Activated CD4-positive, alpha-beta memory T cell treated with anti-CD3 and anti-CD28 coated beads for 36 hours (primary cell): ENCODE data around the gene ZNF41. TPM values are rescaled to one million over a fixed set of nuclear protein-coding genes. Genes with fewer than 3 reads are reported as not detected.
"Not testable (repeated sequence)": the region's sequence is repeated elsewhere in the genome, so short reads cannot be mapped to it uniquely, and the experiment has no call there.

ENCODE experiments used
- CTCF ChIA-PET: fragments of 350-600 bp; sonication (Branson Sonifier 250); formaldehyde crosslinking; loops from one replicate; lab custom pipeline; 2021; ENCODE audit warnings: antibody characterized with exemption, inconsistent platforms; lab: Charles Lee
- POLR2A ChIA-PET: fragments of 350-600 bp; sonication (Branson Sonifier 250); formaldehyde crosslinking; loops from one replicate; lab custom pipeline; 2021; ENCODE audit warnings: antibody characterized with exemption; lab: Charles Lee
- DNase-seq: peaks from one replicate; pipeline ENCODE4 v3.0.0-alpha.2; 2020
- H3K27ac Mint-ChIP-seq: one replicate; pipeline ENCODE4 v1.8.0; 2021; ENCODE audit warnings: mixed read lengths
- H3K27me3 Mint-ChIP-seq: one replicate; pipeline ENCODE4 v1.8.0; 2021; ENCODE audit warnings: mixed read lengths
- H3K36me3 Mint-ChIP-seq: one replicate; pipeline ENCODE4 v1.8.0; 2021; ENCODE audit warnings: mixed read lengths
- H3K4me1 Mint-ChIP-seq: one replicate; pipeline ENCODE4 v1.8.0; 2021; ENCODE audit warnings: low read depth, mixed read lengths
- H3K4me3 Mint-ChIP-seq: one replicate; pipeline ENCODE4 v1.8.0; 2021; ENCODE audit warnings: mild to moderate bottlenecking, mixed read lengths
- H3K9me3 Mint-ChIP-seq: one replicate; pipeline ENCODE4 v1.8.0; 2021; ENCODE audit warnings: mixed read lengths
- intact Hi-C: fragments of 100-400 bp; cut with micrococcal nuclease; formaldehyde crosslinking; loops from one replicate; pipeline ENCODE4 v1.15.1; 2023
- total RNA-seq, 2 experiments: library from RNA; stranded (reverse); gene quantifications; one replicate each; pipeline ENCODE4 v1.2.3, GENCODE V29; 2021

The ZNF41 gene
- total RNA-seq, 2 experiments from 2014 or later: 8.4 to 8.7 TPM

DNA sequence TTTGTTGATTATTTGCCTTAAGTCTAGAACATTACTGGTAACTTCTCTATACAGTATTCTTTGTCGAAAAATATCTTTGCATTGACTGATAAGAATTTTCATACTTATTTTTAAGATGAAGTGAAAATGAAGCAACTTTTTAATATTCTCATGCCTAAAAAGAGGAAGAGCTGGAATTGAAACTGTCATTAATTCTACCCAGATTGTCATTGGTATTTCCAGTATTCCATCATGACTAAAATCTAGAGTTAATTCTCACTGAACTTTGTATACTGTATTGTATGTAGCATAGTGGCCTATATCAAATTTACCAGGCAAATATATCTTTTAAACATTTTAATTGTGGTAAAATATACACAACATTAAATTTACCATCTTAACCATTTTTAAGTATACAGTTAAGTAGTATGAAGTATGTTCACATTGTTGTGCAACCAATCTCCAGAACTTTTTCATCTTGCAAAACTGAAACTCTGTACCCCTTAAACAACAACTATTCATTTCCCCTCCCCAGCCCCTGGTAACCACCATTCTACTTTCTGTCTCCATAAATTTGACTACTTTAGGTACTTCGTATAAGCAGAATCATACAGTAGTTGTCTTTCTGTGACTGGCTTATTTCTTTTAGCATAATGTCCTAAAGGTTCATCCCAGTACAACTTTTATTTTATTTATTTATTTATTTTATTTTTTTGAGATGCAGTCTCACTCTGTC lies 24.3 kb upstream of the ZNF41 start:
- intact Hi-C loops: no loop called here
- H3K27ac Mint-ChIP-seq: no peak overlapping the region
- H3K36me3 Mint-ChIP-seq: no peaks in the 10 kb centered on the region
- no peak overlapping the region for H3K4me3 Mint-ChIP-seq
- no peak for DNase-seq
- no peaks in the 10 kb centered on the region for H3K9me3 Mint-ChIP-seq
- ChIA-PET CTCF (interaction anchor here (2.1 kb wide), 1 partner anchor 16 kb away, joined by 5 read pairs; no protein-coding TSS in a partner anchor), POLR2A (no interaction called here)
- H3K27me3 Mint-ChIP-seq: no peaks in the 10 kb centered on the region
- H3K4me1 Mint-ChIP-seq: no peaks in the 10 kb centered on the region

DNA sequence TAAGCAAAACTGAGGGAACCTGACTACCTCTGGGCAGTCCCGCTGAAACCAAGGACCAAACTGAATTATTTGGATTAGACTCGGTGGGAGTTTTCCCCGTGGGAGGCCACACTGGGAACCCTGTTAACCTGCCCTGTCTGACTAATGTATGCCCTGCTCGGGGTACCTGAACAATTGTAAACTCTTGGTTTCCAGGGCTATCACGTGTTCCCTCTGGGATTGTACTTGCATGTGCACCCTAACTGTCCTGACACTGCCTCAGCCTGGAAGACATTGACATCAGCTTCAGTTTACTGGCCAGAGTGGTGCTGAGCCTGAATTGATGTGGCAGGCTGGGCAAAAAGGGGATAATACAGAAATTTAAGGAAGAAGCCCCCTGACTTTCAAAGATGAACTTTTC lies 20.1 kb upstream of the ZNF41 start:
- Mint-ChIP-seq H3K36me3 (no peaks in the 10 kb centered on the region), H3K4me3 (no peak overlapping the region), H3K4me1 (no peaks in the 10 kb centered on the region), H3K27me3 (no peaks in the 10 kb centered on the region), H3K9me3 (no peaks in the 10 kb centered on the region), H3K27ac (no peak overlapping the region)
- POLR2A ChIA-PET: no interaction called here
- intact Hi-C loops: no loop called here
- CTCF ChIA-PET: no interaction called here
- no peak for DNase-seq

- H3K27me3 Mint-ChIP-seq: no peaks in the 10 kb centered on the region
Measured at GRCh38 chrX:47502316-47503125, 19.5 kb upstream of the ZNF41 start.

GRCh38 chrX:47501226-47502074 lies 18.4 kb upstream of the ZNF41 start:
- Mint-ChIP-seq H3K9me3 (no peaks in the 10 kb centered on the region), H3K27ac (no peak overlapping the region), H3K4me1 (no peaks in the 10 kb centered on the region), H3K4me3 (no peak overlapping the region), H3K27me3 (no peaks in the 10 kb centered on the region), H3K36me3 (no peaks in the 10 kb centered on the region)
- ChIA-PET CTCF (interaction anchor here (0.6 to 2.0 kb wide), 3 partner anchors 22 to 408 kb away, joined by 3 to 4 read pairs (median 4); no protein-coding TSS in a partner anchor), POLR2A (no interaction called here)
- no peak for DNase-seq
- intact Hi-C loops: no loop called here

More at GRCh38 chrX:47502316-47503125, 19.5 kb upstream of the ZNF41 start:
- H3K27ac Mint-ChIP-seq: no peak overlapping the region
- no peaks in the 10 kb centered on the region for H3K9me3 Mint-ChIP-seq
- no peaks in the 10 kb centered on the region for H3K4me1 Mint-ChIP-seq
- H3K36me3 Mint-ChIP-seq: no peaks in the 10 kb centered on the region
- DNase-seq: no peak
- ChIA-PET POLR2A (no interaction called here), CTCF (interaction anchor here (0.6 to 2.0 kb wide), 2 partner anchors 95 to 117 kb away, joined by 3 to 4 read pairs; no protein-coding TSS in a partner anchor)
- intact Hi-C loops: no loop called here
- H3K4me3 Mint-ChIP-seq: no peak overlapping the region

GRCh38 chrX:47500554-47500953 lies 17.5 kb upstream of the ZNF41 start:
- ChIA-PET CTCF (interaction anchor here (0.8 to 2.0 kb wide), 2 partner anchors 23 to 115 kb away, joined by 4 read pairs; no protein-coding TSS in a partner anchor), POLR2A (no interaction called here)
- intact Hi-C loops: no loop called here
- H3K4me3 Mint-ChIP-seq: no peak overlapping the region
- no peak overlapping the region for H3K27ac Mint-ChIP-seq
- H3K36me3 Mint-ChIP-seq: no peaks in the 10 kb centered on the region
- no peaks in the 10 kb centered on the region for H3K4me1 Mint-ChIP-seq
- H3K9me3 Mint-ChIP-seq: no peaks in the 10 kb centered on the region
- no peak for DNase-seq
- no peaks in the 10 kb centered on the region for H3K27me3 Mint-ChIP-seq

DNA sequence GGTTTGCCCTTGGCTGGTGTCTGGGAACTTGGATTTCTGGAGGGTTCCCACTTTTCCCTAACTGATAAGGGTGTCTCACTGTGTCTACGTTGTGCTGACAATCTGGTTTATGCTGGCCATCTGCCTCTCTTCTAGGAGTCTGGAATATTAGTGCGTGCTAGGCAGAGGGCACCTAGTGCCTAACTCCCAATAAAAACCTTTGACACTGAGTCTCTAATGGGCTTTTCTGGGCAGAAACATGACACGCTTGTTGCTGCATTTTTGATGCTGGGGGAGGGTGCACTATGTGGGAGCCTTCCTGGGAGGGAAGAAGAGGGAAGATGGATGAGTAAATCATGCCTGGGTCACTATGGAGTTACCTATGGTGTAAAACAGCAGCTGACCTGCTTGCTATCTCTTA lies 16.3 kb upstream of the ZNF41 start:
- no peaks in the 10 kb centered on the region for H3K4me1 Mint-ChIP-seq
- POLR2A ChIA-PET: no interaction called here
- H3K27me3 Mint-ChIP-seq: no peaks in the 10 kb centered on the region
- intact Hi-C loops: no loop called here
- CTCF ChIA-PET: interaction anchor here (1.3 kb wide), 1 partner anchor 24 kb away, joined by 3 read pairs; no protein-coding TSS in a partner anchor
- no peak for DNase-seq
- H3K36me3 Mint-ChIP-seq: no peaks in the 10 kb centered on the region
- no peak overlapping the region for H3K27ac Mint-ChIP-seq
- H3K4me3 Mint-ChIP-seq: no peak overlapping the region
- H3K9me3 Mint-ChIP-seq: no peaks in the 10 kb centered on the region

GRCh38 chrX:47498411-47498810 lies 15.4 kb upstream of the ZNF41 start:
- POLR2A ChIA-PET: no interaction called here
- no peaks in the 10 kb centered on the region for H3K4me1 Mint-ChIP-seq
- no peaks in the 10 kb centered on the region for H3K9me3 Mint-ChIP-seq
- intact Hi-C loops: no loop called here
- H3K36me3 Mint-ChIP-seq: no peaks in the 10 kb centered on the region
- DNase-seq: no peak
- H3K4me3 Mint-ChIP-seq: no peak overlapping the region
- CTCF ChIA-PET: interaction anchor here (1.3 kb wide), 1 partner anchor 25 kb away, joined by 3 read pairs; no protein-coding TSS in a partner anchor
- H3K27ac Mint-ChIP-seq: no peak overlapping the region
- no peaks in the 10 kb centered on the region for H3K27me3 Mint-ChIP-seq

DNA sequence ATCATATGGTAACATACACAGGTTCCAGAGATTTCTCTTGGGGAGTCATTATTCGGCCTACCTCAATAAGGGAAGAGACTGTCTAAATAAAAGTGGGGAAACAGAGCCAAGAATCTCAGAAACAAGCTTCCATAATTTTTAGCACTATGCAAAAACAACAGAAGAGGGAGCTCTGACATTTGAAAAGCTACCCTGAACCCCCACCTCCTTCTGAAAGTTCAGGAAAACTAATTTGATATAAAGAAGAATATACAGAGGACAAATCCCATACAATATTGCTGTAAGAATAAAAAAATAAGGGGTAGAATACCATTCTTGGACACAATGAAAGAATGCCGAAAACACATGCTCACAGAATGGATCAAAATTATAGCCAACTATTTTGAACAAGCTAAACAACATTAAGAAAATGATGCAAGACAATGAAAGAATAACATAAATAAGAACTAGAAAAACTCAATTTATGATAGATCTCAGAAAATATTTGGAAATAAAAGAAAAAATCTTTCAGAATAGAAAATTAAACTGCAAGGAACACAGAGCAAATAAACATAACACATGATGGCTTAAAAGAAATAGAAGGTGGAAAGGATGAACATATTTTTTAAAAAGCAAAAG lies 14.4 kb upstream of the ZNF41 start:
- intact Hi-C loops: loop anchor here (1.0 kb wide), 1 partner anchor 25 kb away; no protein-coding TSS in a partner anchor
- H3K36me3 Mint-ChIP-seq: no peaks in the 10 kb centered on the region
- POLR2A ChIA-PET: no interaction called here
- H3K4me1 Mint-ChIP-seq: no peaks in the 10 kb centered on the region
- H3K9me3 Mint-ChIP-seq: no peaks in the 10 kb centered on the region
- CTCF ChIA-PET: interaction anchor here (0.9 to 1.3 kb wide), 2 partner anchors 24 to 26 kb away, joined by 3 to 8 read pairs; no protein-coding TSS in a partner anchor
- no peak overlapping the region for H3K27ac Mint-ChIP-seq
- no peak for DNase-seq
- no peak overlapping the region for H3K4me3 Mint-ChIP-seq
- no peaks in the 10 kb centered on the region for H3K27me3 Mint-ChIP-seq

DNA sequence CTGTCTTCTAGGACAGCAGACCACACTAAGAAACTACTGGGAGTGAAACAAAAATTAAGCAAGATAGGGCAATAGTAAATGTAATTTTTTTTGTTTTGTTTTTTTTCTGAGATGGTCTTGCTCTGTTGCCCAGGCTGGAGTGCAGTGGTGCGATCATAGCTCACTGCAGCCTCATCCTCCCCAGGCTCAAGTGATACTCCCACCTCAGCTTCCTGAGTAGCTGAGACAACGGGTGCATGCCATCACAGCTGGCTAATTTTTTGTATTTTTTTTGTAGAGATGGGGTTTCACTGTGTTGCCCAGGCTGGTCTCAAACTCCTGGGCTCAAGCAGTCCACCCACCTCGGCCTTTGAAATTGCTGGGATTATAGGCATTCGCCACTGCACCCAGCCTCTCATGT lies 9.1 kb upstream of the ZNF41 start:
- H3K4me1 Mint-ChIP-seq, H3K27ac Mint-ChIP-seq, POLR2A ChIA-PET, H3K36me3 Mint-ChIP-seq, H3K27me3 Mint-ChIP-seq, intact Hi-C loops, CTCF ChIA-PET, DNase-seq, H3K4me3 Mint-ChIP-seq, H3K9me3 Mint-ChIP-seq: not testable (repeated sequence)

GRCh38 chrX:47489507-47490275 lies 6.7 kb upstream of the ZNF41 start:
- H3K4me3 Mint-ChIP-seq: no peak overlapping the region
- CTCF ChIA-PET: no interaction called here
- no peak for DNase-seq
- no peak overlapping the region for H3K27ac Mint-ChIP-seq
- intact Hi-C loops: loop anchor here (10.0 kb wide), 1 partner anchor 105 kb away; no protein-coding TSS in a partner anchor
- H3K9me3 Mint-ChIP-seq: no peaks in the 10 kb centered on the region
- POLR2A ChIA-PET: no interaction called here
- peaks cover 7% of the 10 kb centered on the region for H3K4me1 Mint-ChIP-seq
- H3K36me3 Mint-ChIP-seq: no peaks in the 10 kb centered on the region
- no peaks in the 10 kb centered on the region for H3K27me3 Mint-ChIP-seq

DNA sequence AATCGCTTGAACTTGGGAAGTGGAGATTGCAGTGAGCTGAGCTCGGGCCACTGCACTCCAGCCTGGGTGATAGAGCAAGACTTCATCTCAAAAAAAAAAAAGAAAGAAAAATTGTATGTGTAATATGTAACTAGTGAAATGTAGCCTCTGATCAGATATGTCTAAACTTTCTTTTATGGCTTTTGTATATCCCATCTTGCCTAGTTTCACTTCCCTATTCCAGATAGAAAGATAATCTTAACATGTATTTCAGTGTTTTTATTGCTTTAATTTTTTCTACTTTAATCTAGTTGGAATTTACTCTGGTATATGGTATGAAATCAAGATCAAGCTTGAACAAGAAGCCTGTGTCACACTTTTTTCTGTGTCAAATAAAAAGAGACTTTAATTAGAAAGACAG lies 1.9 kb upstream of the ZNF41 start:
- H3K36me3 Mint-ChIP-seq: peaks cover 1% of the 10 kb centered on the region
- no peaks in the 10 kb centered on the region for H3K27me3 Mint-ChIP-seq
- no peak for DNase-seq
- no peak overlapping the region for H3K4me3 Mint-ChIP-seq
- CTCF ChIA-PET: interaction anchor here (0.8 kb wide), 1 partner anchor 39 kb away, joined by 3 read pairs; no protein-coding TSS in a partner anchor
- peaks cover 28% of the 10 kb centered on the region for H3K4me1 Mint-ChIP-seq
- POLR2A ChIA-PET: no interaction called here
- no peaks in the 10 kb centered on the region for H3K9me3 Mint-ChIP-seq
- peak overlapping the region; percentile 23 for H3K27ac Mint-ChIP-seq
- intact Hi-C loops: loop anchor here (5.0 to 10.0 kb wide), 3 partner anchors 37 to 338 kb away; partner anchors contain the start of gene RBM10
